Measurements from ENCODE around the gene CATSPERD. TPM values are rescaled to one million over a fixed set of nuclear protein-coding genes. Genes with fewer than 3 reads are reported as not detected.
"Not testable (repeated sequence)": the region's sequence is repeated elsewhere in the genome, so short reads cannot be mapped to it uniquely, and the experiment has no call there.

Gene CATSPERD
- total RNA-seq, 1 donor from 2014 or later, result not detected

- DNase-seq, result no peak
Observed at GRCh38 chr19:5686326-5686646, 34.2 kb upstream of the CATSPERD start.

GRCh38 chr19:5686647-5687359 lies 33.6 kb upstream of the CATSPERD start:
- DNase-seq, result peak; percentile 94

GRCh38 chr19:5687360-5688198 lies 32.9 kb upstream of the CATSPERD start:
- DNase-seq, result peak; percentile 19

GRCh38 chr19:5688262-5688881 lies 32.1 kb upstream of the CATSPERD start:
- not testable (repeated sequence) for DNase-seq

GRCh38 chr19:5690125-5690954 lies 30.1 kb upstream of the CATSPERD start, which contains the start of gene RPL36:
RPL36 (plus strand) TSS chr19:5690295; CDS start chr19:5690508, 213 bp downstream.
- DNase-seq, result peak; percentile 98

- DNase-seq, result peak; percentile 73
Observed at GRCh38 chr19:5690955-5691821, 29.2 kb upstream of the CATSPERD start.

- DNase-seq, result no peak
Observed at GRCh38 chr19:5691822-5692722, 28.4 kb upstream of the CATSPERD start.

GRCh38 chr19:5692723-5693194 lies 27.7 kb upstream of the CATSPERD start:
- DNase-seq, result no peak

- DNase-seq, result no peak
Observed at GRCh38 chr19:5693195-5694166, 27.0 kb upstream of the CATSPERD start.

GRCh38 chr19:5694167-5694955 lies 26.1 kb upstream of the CATSPERD start:
- DNase-seq, result no peak

- DNase-seq, result no peak
Observed at GRCh38 chr19:5694956-5695648, 25.3 kb upstream of the CATSPERD start.

GRCh38 chr19:5695649-5696195 lies 24.7 kb upstream of the CATSPERD start:
- DNase-seq, result no peak

- DNase-seq, result no peak
Observed at GRCh38 chr19:5696196-5697021, 24.0 kb upstream of the CATSPERD start.

GRCh38 chr19:5697022-5697889 lies 23.2 kb upstream of the CATSPERD start:
- DNase-seq, result no peak

Measured in dermis blood vessel endothelial cell (primary cell).